NCI-H524 (cell line): ENCODE measurements around the gene FAM120C.
A peak's percentile ranks its signal among the peaks of the same experiment; 100 is the strongest.

Source experiments
- DNase-seq, 2 experiments: peaks; one replicate each; lab custom pipeline; 2025; lab: John Stamatoyannopoulos, UW

The FAM120C gene

GRCh38 chrX:54171091-54171490 lies 12.0 kb downstream of the FAM120C start:
- no peak for DNase-seq

GRCh38 chrX:54166915-54167314 lies 16.1 kb downstream of the FAM120C start:
- no peak for DNase-seq

GRCh38 chrX:54157561-54157960 lies 25.5 kb downstream of the FAM120C start:
- no peak for DNase-seq

- no peak for DNase-seq
Observed at GRCh38 chrX:54134269-54134668, 48.8 kb downstream of the FAM120C start.

- no peak for DNase-seq
Observed at GRCh38 chrX:54116391-54116790, 66.7 kb downstream of the FAM120C start.

- no peak for DNase-seq
Observed at GRCh38 chrX:54093571-54093970, 89.5 kb downstream of the FAM120C start.

GRCh38 chrX:54093159-54093558 lies 89.9 kb downstream of the FAM120C start:
- no peak for DNase-seq

GRCh38 chrX:54090880-54091279 lies 92.2 kb downstream of the FAM120C start:
- DNase-seq, result no peak

GRCh38 chrX:54089191-54089590 lies 93.9 kb downstream of the FAM120C start:
- no peak for DNase-seq

GRCh38 chrX:54087661-54088060 lies 95.4 kb downstream of the FAM120C start:
- peak; percentile 75 to 91 for DNase-seq

GRCh38 chrX:54085666-54086065 lies 97.4 kb downstream of the FAM120C start:
- no peak for DNase-seq

- no peak for DNase-seq
Observed at GRCh38 chrX:54076903-54077302, 106.2 kb downstream of the FAM120C start.

- DNase-seq, result no peak
Observed at GRCh38 chrX:54074826-54075225, 108.2 kb downstream of the FAM120C start.

- DNase-seq, result no peak
Observed at GRCh38 chrX:54067766-54068165, 115.3 kb downstream of the FAM120C start.

- DNase-seq, result no peak
Observed at GRCh38 chrX:54066841-54067240, 116.2 kb downstream of the FAM120C start.

- DNase-seq, result no peak
Observed at GRCh38 chrX:54064564-54064963, 118.5 kb downstream of the FAM120C start.

GRCh38 chrX:54063361-54063760 lies 119.7 kb downstream of the FAM120C start:
- no peak for DNase-seq

- DNase-seq, result no peak
Observed at GRCh38 chrX:54049801-54050200, 133.3 kb downstream of the FAM120C start.

- DNase-seq, result no peak
Observed at GRCh38 chrX:54048412-54048811, 134.6 kb downstream of the FAM120C start.

GRCh38 chrX:54045563-54046228 lies 137.4 kb downstream of the FAM120C start:
- no peak for DNase-seq

- DNase-seq, result peak; percentile 60 to 77
Observed at GRCh38 chrX:54044877-54045338, 138.1 kb downstream of the FAM120C start.

- peak; percentile 94 to 97 for DNase-seq
Observed at GRCh38 chrX:54044126-54044876, 138.8 kb downstream of the FAM120C start, which contains the start of gene PHF8. PHF8 (minus strand) TSS chrX:54044473; CDS start chrX:54042728, 1,745 bp downstream.

- peak; percentile 4 to 44 for DNase-seq
Observed at GRCh38 chrX:54043541-54044125, 139.4 kb downstream of the FAM120C start.
